A549 treated with DMSO at 1 μM for 4 hours (cell line): Measurements from ENCODE around the gene AMPH. TPM values are rescaled to one million over a fixed set of nuclear protein-coding genes. Genes with fewer than 3 reads are reported as not detected.

Source experiments
- total RNA-seq: library from RNA; stranded (reverse); fragments of 200-300 nt; extraction: Qiagen RNA extraction; gene quantifications from 5 replicates; pipeline ENCODE4 v1.2.3, GENCODE V29; 2022; ENCODE audit warnings: low read depth

Gene AMPH
- 0.05 to 0.09 TPM (median 0.05 TPM) in 4 of 5 replicates, not detected in the other for total RNA-seq

GRCh38 chr7:38630720-38631673 is at the start of gene AMPH:
Gene AMPH (minus strand): TSS chr7:38631373. CDS start chr7:38631351, 22 bp downstream.

